HG03457 (cell line): ENCODE measurements around the gene PEAK1.

Source experiments
- ATAC-seq: cut with Tn5 transposase; IDR thresholded peaks from one replicate; pipeline ENCODE4 v1.9.1; 2021; ENCODE audit warnings: moderate number of reproducible peaks; ENCODE audit not compliant: unreplicated experiment

The PEAK1 gene

GRCh38 chr15:77402740-77403379 lies 17.0 kb downstream of the PEAK1 start:
- ATAC-seq: no peak

GRCh38 chr15:77400258-77400657 lies 19.6 kb downstream of the PEAK1 start:
- no peak for ATAC-seq

- no peak for ATAC-seq
Measured at GRCh38 chr15:77398927-77399326, 21.0 kb downstream of the PEAK1 start.

GRCh38 chr15:77396692-77397091 lies 23.2 kb downstream of the PEAK1 start:
- no peak for ATAC-seq

- no peak for ATAC-seq
Measured at GRCh38 chr15:77395013-77395774, 24.7 kb downstream of the PEAK1 start.

- ATAC-seq: no peak
Measured at GRCh38 chr15:77393471-77393840, 26.4 kb downstream of the PEAK1 start.

- no peak for ATAC-seq
Measured at GRCh38 chr15:77392762-77393470, 27.0 kb downstream of the PEAK1 start.

- ATAC-seq: no peak
Measured at GRCh38 chr15:77391372-77391951, 28.4 kb downstream of the PEAK1 start.

GRCh38 chr15:77387365-77388105 lies 32.4 kb downstream of the PEAK1 start:
- no peak for ATAC-seq

- no peak for ATAC-seq
Measured at GRCh38 chr15:77386626-77387025, 33.3 kb downstream of the PEAK1 start.

- ATAC-seq: no peak
Measured at GRCh38 chr15:77384589-77385359, 35.1 kb downstream of the PEAK1 start.

- ATAC-seq: no peak
Measured at GRCh38 chr15:77384086-77384485, 35.8 kb downstream of the PEAK1 start.

- no peak for ATAC-seq
Measured at GRCh38 chr15:77380033-77380432, 39.9 kb downstream of the PEAK1 start.

- no peak for ATAC-seq
Measured at GRCh38 chr15:77376770-77377169, 43.1 kb downstream of the PEAK1 start.

- no peak for ATAC-seq
Measured at GRCh38 chr15:77375133-77375532, 44.8 kb downstream of the PEAK1 start.

- no peak for ATAC-seq
Measured at GRCh38 chr15:77373441-77373840, 46.5 kb downstream of the PEAK1 start.

- ATAC-seq: no peak
Measured at GRCh38 chr15:77371850-77372563, 47.9 kb downstream of the PEAK1 start.

GRCh38 chr15:77370580-77370979 lies 49.3 kb downstream of the PEAK1 start:
- ATAC-seq: no peak

GRCh38 chr15:77369168-77369567 lies 50.7 kb downstream of the PEAK1 start:
- no peak for ATAC-seq

- no peak for ATAC-seq
Measured at GRCh38 chr15:77367631-77368030, 52.3 kb downstream of the PEAK1 start.
